ENCODE measurements around the gene CBLC. TPM values are rescaled to one million over a fixed set of nuclear protein-coding genes. Genes with fewer than 3 reads are reported as not detected.

CBLC gene
- total RNA-seq, 1 experiment from 2014 or later, result not detected

DNA sequence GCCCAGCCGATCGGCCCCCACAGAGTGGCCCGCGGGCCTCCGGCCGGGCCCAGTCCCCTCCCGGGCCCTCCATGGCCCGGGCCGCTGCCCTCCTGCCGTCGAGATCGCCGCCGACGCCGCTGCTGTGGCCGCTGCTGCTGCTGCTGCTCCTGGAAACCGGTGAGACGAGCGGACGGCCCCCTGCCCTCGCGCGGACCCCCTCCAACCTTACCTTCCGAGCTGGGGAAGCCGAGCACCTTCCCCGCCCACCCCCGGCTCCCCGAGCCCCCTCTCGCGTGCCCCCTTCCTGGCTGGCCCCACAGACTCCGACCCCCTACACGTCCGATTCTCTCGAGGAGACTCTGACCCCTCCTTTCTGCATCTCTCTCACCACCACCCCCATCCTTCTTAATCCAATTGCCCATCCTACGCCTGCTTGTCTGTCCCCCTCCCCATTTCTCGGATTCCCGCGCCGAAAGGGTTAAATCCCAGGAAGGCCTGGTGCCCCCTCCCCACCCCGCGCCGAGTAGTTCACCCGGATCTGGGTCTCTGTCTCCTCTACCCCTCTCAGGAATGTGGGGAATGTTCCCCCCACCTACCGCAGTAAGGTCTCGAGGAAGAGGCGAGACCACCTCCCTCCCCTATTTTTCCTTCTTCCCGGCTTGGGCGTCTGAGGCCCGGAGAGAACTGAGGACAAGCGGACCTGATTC is 68.9 kb downstream of the CBLC start:
- Histone ChIP-seq H3K4me1 (replicated peaks) (peaks cover 47% of the 10 kb centered on the region), H3K4me3 (peak overlapping the region; percentile 99), H3K36me3 (peaks cover 51% of the 10 kb centered on the region), H3K27ac (peak overlapping the region; percentile 99), H3K9me3 (replicated peaks) (no peaks in the 10 kb centered on the region), H3K27me3 (replicated peaks) (no peaks in the 10 kb centered on the region)
- DNase-seq (ENCODE audit: low read depth in 1 of 2, low spot score in 2 of 2), result peak; percentile 71 to 79

DNA sequence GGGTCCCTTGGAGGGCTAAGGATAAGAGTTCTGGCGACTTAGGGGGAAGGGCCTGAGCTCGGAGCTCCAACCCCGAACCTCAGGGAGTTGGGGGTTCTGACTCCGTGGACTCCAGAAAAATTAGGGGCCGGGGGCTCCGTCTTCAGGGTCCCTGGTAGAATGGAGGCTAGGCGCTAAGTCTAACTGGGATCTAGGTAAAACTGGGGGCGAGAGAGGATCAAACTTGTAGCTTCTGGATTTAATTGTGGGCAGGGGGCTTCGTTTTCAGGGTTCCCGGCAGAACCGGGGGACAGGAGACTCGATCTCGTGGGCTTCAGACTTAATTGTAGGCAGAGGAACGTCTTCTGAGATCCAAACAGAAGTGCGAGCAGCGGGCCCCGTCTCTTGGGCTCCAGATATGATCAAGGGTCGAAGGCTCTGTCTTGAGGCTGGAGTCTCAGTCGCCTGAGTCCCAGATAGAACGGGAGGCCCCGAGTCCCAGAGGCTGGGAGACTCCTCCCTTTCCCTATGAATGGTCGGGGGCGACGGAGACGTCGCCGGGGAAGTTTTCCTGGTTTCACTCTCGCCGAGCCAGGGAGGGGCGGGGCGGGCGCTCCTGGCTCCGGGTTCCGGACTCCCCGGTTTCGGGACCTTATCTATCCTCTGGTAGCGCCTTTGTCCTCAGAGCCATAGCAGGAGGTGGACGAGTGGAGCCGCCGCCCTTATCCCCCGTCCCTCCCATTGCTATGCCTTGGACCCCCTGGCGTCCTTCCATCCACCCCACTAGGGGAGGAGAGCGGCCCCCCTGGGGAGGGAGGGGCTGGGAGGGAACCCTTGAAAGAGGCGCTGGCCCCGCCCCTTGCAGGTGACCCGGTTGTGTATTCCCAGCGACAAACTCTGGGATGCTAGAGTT is 69.7 kb downstream of the CBLC start:
- Histone ChIP-seq H3K27ac (peak overlapping the region; percentile 99), H3K4me3 (peak overlapping the region; percentile 99), H3K36me3 (peaks cover 58% of the 10 kb centered on the region), H3K27me3 (replicated peaks) (no peaks in the 10 kb centered on the region), H3K4me1 (replicated peaks) (peaks cover 47% of the 10 kb centered on the region), H3K9me3 (replicated peaks) (no peaks in the 10 kb centered on the region)
- peak; percentile 66 to 77 for DNase-seq (ENCODE audit: low read depth in 1 of 2, low spot score in 2 of 2)

DNA sequence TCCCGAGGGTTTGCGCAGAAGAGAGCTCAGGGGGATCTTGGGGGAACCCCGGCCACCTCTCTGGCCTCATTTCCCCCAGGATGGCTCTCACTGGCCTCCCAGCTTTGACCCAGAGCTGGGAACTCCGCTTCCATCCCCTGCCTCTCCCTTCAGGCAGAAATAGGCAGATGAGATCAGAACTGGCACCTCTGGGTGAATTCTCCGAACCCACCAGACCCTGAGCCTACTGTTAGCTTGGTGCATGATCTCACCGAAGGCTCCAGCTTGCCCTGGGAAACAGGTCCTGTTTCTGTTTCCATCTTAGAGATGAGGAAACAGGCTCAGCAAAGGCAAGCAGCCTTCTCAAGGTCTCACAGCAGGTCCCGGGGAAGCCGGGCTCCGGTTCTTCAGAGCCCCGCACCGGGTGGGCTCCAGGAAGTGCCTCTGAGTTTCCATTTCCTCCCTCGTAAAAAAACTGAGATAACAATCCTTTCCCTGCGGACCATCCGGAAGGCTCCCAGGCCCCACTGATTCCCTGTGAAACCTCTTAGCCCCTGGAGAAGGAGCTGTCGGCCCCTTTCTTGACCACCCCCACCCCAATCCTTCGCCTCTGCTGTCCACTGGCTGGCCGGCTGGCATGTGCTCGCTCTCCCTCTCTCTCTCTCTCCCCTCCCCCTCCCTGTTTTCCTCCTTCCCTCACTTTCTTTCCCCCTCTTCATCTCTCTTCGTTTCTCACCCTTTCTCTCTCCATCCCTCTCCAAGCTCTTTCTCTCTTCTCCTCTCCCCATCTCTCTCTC is 70.5 kb downstream of the CBLC start:
- Histone ChIP-seq H3K4me1 (replicated peaks) (peaks cover 47% of the 10 kb centered on the region), H3K4me3 (peak overlapping the region; percentile 99), H3K27ac (peak overlapping the region; percentile 99), H3K27me3 (replicated peaks) (no peaks in the 10 kb centered on the region), H3K9me3 (replicated peaks) (no peaks in the 10 kb centered on the region), H3K36me3 (peaks cover 58% of the 10 kb centered on the region)
- DNase-seq (ENCODE audit: low read depth in 1 of 2, low spot score in 2 of 2), result peak; percentile 60 to 64

DNA sequence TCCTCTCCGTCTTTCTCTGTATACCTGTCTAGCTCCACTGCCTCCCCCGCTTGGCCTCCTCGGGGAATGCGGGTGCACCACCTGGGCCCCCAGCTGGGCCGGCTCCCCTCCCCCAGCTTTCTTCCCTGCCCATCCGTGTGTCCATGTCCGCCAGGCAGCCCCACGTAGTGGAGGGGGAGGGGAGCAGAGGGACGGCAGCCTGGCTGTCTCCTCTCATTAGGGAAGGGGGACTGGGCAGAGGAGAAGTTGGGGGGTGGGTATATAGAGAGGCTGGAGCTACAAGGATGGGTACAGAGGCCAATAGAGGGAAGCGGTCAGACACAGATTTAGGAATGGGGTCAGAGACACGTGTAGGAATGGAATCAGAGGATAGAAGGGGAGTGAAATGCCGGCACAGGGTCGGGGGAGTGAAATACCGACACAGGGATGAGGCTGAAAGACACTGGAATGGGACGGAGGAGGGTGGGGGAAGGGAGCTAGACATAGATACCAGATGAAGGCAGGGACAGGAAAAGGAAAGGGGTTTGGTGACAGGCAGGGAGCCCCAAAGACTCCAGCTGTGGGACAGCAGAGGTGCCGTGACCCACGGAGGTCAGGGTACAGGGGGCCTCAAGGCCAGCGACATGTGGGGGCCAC is 71.2 kb downstream of the CBLC start:
- no peaks in the 10 kb centered on the region for H3K27me3 ChIP-seq (replicated peaks)
- peak overlapping the region; percentile 99 for H3K27ac ChIP-seq
- peak overlapping the region; percentile 99 for H3K4me3 ChIP-seq
- H3K4me1 ChIP-seq (replicated peaks), result peaks cover 46% of the 10 kb centered on the region
- H3K9me3 ChIP-seq (replicated peaks), result no peaks in the 10 kb centered on the region
- DNase-seq (ENCODE audit: low read depth in 1 of 2, low spot score in 2 of 2), result no peak
- peaks cover 63% of the 10 kb centered on the region for H3K36me3 ChIP-seq

Other genes with a start within 250 kb of the CBLC start
- 0.08 TPM in 1 of 2 replicates, not detected in the other for gene CEACAM20, start 248.2 kb upstream of the CBLC start, total RNA-seq (2014; rRNA removed; shearing (Covaris generic))
- gene IGSF23, start 164.3 kb upstream of the CBLC start, total RNA-seq (2014; rRNA removed; shearing (Covaris generic)), result 0.37 TPM in 1 of 2 replicates, not detected in the other
- gene PVR, start 134.0 kb upstream of the CBLC start, total RNA-seq (2014; rRNA removed; shearing (Covaris generic)), result 101 and 182 TPM in 2 replicates
- 0.06 and 1.6 TPM in 2 replicates for gene CEACAM19, start 106.4 kb upstream of the CBLC start, total RNA-seq (2014; rRNA removed; shearing (Covaris generic))
- not detected in 2 replicates for gene CEACAM16, start 78.7 kb upstream of the CBLC start, total RNA-seq (2014; rRNA removed; shearing (Covaris generic))
- gene BCL3, start 29.2 kb upstream of the CBLC start, total RNA-seq (2014; rRNA removed; shearing (Covaris generic)), result 3.9 and 12.3 TPM in 2 replicates
- 95.1 and 116 TPM in 2 replicates for gene BCAM, start 31.2 kb downstream of the CBLC start, total RNA-seq (2014; rRNA removed; shearing (Covaris generic))
- 246 and 273 TPM in 2 replicates for gene NECTIN2, start 68.4 kb downstream of the CBLC start, total RNA-seq (2014; rRNA removed; shearing (Covaris generic))
- gene TOMM40, start 113.4 kb downstream of the CBLC start, total RNA-seq (2014; rRNA removed; shearing (Covaris generic)), result 193 and 222 TPM in 2 replicates
- 1.7 TPM in 2 replicates for gene APOE, start 127.9 kb downstream of the CBLC start, total RNA-seq (2014; rRNA removed; shearing (Covaris generic))
- gene APOC1, start 136.7 kb downstream of the CBLC start, total RNA-seq (2014; rRNA removed; shearing (Covaris generic)), result not detected in 2 replicates
- gene APOC4, start 164.3 kb downstream of the CBLC start, total RNA-seq (2014; rRNA removed; shearing (Covaris generic)), result not detected in 2 replicates
- not detected in 2 replicates for gene APOC2, start 168.2 kb downstream of the CBLC start, total RNA-seq (2014; rRNA removed; shearing (Covaris generic))
- 29.1 and 44.9 TPM in 2 replicates for gene CLPTM1, start 177.5 kb downstream of the CBLC start, total RNA-seq (2014; rRNA removed; shearing (Covaris generic))
- gene RELB, start 223.6 kb downstream of the CBLC start, total RNA-seq (2014; rRNA removed; shearing (Covaris generic)), result 5.8 and 12.6 TPM in 2 replicates